GDM1 (cell line): ENCODE measurements around the gene ARHGAP26.

Source experiments
- DNase-seq: peaks from one replicate; lab custom pipeline; 2025; lab: John Stamatoyannopoulos, UW

ARHGAP26 gene

DNA sequence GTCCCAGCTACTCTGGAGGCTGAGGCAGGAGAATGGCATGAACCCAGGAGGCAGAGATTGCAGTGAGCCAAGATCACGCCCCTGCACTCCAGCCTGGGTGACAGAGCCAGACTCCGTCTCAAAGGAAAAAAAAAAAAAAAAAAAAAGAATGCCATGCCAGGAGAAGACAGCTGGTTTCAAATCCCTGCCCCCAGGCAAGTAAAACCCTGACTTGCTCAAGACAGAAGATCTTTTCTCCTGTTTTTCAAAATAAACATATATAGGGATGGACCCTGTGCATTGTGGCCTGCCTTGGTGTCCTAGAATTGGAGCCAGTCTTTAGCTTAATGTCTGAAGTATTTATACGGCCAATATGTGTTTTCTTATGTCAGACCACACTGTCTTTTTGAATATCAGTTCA, 456.2 kb downstream of the ARHGAP26 start:
- no peak for DNase-seq

DNA sequence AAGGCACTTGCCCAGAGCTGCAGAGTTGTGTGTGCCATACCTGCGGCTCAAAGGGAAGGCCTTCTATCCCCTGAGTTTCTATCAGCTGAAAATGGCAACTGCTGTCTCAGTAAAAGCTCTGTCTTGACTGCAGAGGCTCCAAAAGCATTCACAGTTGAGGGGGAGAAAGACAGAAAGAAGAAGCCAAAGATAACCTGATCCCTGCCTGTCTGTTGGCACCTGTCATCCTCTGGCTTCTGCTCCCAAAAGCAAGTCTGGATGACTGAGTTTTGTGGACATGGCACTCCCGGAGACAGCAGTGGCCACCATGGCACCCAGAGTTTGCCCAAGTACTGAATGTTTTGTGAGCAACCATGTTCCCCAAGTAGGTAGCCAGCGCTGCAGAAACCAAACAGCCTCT, 456.7 kb downstream of the ARHGAP26 start:
- DNase-seq: no peak

DNA sequence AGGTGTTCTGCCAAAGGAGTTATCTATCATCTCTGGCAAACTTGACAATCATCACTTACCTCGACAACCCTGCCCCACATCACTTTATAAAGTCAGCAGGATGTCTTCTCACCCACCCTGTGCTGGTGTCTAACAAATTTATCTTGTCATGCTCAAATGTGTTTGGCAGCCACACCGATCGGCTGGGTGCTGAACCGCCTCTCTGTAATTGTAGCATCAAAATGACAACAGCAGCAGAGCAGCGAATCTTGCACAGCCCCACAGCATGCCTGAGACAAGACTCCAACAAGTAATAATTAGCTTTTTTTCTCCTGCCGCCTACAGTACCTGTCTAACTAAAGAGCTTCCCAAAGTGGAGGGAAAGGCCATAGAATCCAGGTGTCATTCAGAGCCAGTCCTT, 457.1 kb downstream of the ARHGAP26 start:
- DNase-seq: no peak

DNA sequence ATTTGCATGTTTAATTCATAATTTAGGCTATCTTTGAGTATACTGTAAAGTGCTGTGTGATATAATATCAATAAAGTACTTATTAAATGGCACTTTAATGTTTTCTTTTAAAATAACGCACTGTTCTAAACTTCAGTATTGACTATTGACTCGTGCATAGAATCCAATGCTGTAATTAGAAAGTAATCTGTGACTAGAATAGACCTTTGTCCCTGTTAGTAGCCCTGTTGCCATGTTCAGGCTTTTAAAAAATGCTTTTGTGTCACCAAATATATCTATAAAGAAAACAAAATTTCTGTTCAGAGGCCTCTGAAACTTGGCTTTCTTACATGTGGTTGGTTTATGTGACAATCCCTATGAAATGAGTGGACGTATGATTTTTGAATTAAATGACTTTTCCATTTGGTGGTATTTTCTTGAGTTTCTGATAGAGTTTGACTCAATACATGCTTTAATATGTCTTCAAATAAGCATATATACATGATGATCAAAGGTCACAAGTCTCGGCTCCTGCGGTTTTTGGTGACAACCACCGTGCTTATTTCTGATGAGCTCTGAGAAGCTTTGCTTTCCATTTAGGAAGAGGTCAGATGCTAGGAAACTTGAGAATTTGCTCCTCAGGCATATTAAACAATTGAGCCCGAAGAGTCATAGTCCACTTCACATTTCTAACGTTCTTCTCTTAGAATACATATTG, 458.6 kb downstream of the ARHGAP26 start:
- no peak for DNase-seq

DNA sequence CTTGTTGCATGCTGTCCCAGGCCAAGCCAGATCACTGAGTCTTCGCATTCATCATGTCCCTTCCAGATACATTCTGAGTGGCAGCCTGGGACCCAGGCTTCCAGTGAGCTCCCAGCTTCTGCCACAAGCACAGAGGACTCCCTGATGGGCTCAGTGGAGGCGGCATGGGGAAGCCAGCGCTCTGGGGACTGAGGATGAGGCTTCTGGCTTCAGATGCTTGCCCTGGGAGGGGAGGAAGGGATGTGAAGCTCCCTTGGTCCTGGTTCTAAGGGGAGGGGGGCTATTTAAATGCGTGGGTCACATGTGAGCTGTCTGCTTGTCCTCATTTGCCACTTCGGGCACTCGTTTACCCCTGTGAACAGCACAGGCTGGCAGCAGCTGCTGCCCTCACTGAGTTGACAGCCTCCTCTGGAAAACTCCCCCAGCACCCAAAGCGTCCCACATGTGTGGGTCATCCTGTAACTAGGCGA, 459.3 kb downstream of the ARHGAP26 start:
- DNase-seq: no peak

DNA sequence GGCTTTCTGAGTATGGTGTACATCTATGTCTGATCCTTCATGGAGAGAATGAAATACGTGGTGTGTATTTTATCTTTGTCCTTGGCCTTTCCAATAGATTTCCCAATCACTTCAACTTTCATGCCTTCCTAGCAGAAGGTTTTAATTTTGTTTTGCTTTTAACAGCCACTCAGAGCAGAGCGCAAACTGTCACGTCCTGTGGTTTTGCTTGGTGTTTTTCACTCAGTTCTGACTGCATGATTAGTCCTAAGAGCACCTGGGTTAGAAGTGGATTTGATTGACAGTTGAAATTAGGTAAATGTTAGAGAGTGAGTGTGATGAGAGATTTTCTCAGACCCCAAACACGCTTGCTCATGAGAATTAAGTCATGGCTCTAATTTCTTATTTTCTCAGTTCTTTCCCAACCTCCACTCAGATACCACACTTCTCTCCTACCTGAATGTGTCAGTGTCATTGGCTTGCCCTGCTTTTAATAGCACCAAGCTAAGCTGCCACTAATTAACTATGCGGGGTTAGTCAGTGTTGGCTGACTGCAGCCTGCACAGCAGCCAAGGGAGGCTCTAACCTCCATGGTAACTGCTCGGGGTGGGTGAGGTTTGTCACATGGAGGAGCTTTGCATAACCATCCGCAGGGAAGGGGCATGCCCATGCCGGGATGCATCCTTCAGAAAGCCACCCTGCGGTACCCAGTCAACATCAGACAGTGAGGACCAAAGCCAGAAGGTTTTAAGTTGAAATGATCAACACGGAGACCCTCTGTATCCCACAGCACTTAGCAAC, 459.9 kb downstream of the ARHGAP26 start:
- DNase-seq: no peak

DNA sequence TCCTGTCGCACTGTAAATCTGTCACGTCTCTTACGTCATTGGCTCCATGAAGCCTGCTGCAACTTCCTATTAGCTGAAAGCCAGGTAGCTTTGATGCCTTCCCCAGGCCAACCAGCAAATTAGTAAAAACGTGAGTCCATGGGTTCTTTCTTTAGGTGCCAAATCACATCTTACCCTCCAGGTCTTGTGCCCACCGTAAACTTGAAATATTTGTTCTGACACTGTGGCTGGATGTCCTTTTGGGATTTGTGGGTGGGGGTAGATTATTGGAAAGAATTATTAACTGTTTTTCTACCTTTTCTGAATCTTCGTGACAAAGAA, 460.5 kb downstream of the ARHGAP26 start:
- no peak for DNase-seq

DNA sequence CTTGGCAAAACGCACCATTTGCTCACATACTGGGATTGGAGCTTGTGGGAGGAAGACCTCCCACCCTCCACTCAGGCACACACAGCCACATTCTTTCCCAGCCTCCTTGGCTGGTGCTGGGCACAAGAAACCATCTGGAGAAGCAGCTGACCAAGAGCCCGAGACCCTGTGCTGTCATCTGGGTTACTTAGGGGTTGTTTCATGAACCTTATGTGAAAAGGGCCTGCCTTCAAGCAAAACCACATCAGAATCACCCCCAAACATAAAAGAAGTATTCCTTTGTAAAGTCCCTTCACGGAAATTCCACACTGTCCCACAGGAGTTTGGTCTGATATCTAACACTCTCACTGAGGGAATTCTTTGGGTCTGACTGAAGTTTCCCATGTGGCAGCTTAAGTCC, 461.2 kb downstream of the ARHGAP26 start:
- DNase-seq: no peak

DNA sequence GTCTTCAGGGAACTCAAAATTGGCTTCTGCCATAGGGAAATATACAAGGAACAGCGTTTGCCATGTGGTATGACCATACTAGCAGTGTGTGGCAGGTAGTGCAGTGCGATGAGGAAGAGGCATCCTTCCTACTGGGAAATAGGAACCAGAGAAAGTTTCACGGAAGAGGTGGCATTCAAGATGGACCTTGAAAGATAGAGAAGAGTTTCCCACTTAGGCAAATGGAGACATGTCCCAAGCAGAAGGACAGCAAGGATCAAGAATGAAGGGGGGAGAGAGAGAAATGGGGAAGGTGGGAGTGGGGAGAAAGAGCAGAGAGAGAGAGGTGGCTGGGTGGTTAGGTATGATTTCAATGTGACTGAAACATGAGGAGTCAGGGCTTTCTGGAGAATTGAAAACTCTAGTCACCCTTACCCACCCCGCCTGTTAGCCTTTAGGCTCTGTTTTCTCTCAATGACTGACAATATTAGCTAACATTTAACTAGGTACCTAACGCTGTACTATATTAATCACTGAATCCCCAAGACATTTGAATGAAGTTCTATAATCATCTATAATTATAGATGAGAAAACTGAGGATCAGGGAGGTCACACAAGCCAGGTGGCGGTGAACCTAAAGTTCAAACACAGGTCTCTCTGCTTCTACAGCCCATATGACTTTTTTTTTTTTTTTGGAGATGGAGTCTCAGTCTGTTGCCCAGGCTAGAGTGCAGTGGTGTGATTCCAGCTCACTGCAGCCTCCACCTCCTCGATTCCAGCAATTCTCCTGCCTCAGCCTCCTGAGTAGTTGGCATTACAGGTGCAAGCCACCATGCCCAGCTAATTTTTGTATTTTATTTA, 462.0 kb downstream of the ARHGAP26 start:
- no peak for DNase-seq

DNA sequence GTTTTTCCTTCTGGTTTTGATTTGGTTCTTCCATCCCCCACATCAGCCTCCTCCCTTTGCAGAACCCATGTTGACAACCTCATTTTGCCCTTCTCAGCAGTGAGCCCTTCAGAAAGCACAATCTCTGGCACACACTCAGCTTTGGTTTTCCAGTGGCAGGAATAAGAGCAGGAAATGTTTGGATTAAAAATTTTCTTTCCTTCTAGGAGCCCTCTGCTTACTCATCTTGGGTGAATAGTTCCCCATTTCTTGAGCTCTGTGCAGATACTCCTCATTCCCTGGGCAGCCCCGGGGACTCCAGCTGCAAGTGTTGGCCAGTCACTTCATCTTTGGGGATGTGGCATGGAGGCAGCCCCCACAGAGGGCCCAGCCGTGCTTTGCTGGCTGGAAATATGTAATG, 462.9 kb downstream of the ARHGAP26 start:
- DNase-seq: no peak

DNA sequence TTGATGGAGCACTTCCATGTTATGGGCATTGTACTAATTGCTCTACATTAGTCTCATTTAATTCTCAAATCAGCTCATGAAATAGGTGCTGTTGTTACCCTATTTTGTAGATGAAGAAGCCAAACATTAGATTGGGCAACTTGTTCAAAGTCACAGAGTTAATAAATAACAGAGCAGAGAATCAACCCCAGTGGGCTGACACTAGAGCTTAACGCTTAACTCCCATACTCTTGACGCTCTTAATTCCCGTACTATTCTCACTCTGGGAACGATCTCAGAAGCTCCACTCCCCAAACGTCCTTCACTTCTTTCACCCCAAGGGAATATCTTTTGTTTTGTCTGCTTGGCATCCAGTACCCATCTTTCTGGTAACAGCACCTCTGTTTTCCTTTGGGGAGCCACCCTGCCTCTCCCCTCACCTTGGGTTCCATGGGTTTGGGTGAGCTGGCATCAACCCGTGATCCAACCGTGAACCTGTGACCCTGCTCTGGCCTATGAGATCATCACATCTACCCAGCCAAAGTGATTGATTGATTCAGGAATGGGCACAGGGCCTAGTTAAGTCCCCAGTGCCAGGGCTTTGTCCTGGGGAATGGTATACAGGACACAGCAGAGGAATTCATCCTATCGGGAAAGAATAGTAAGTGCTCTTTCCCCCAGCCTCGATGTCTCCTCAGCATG, 464.1 kb downstream of the ARHGAP26 start:
- DNase-seq: no peak

DNA sequence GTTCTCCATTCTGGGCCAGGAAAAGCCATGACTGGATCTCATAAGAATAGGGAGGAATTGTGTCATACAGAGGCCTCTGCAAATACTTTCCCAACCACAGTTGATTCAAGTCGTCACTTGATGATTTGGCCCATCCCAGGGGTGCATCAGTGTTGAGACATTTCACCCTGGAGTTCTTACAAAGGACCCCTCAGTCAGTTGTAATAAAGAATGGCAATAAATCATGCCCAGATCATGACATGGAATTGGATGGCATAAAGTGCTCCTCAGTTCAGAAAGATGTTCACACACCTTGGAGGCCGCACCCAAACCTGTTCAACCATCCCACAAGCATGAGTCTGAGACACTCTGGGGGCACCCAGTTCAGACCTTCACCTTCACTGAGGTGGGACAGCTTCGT, 465.2 kb downstream of the ARHGAP26 start:
- no peak for DNase-seq

DNA sequence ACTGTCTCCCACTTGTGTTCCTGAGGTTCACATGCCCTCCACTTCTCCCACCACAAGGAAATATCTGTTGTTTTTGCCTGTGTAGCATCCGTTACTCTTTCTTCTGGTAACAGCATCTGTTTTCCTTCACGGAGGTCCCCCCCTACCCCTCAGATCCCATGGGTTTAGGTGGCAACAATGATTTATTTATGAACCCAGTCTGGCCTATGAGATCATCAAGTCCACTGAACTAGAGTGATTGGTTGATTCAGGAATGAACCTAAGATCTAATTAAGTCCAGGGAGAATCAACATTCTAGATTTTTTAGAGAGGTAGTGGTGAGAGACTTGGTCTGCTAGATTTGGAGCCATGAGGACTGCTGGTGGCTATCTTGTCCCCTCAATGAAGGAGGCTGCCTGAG, 466.5 kb downstream of the ARHGAP26 start:
- no peak for DNase-seq

DNA sequence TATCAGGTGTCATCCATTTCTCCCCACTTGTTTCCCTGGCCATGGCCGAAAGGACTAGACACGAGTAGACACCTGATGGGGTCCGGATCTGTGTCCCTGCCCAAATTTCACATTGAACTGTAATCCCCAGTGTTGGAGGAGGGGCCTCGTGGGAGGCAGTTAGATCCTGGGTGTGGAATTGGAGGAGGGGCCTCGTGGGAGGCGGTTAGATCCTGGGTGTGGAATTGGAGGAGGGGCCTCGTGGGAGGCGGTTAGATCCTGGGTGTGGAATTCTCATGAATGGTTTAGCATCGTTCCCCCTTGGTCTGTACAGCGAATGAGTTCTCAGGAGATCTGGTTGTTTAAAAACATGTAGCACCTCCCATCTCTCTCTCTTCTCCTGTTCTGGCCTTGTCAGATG, 467.5 kb downstream of the ARHGAP26 start:
- DNase-seq: no peak

DNA sequence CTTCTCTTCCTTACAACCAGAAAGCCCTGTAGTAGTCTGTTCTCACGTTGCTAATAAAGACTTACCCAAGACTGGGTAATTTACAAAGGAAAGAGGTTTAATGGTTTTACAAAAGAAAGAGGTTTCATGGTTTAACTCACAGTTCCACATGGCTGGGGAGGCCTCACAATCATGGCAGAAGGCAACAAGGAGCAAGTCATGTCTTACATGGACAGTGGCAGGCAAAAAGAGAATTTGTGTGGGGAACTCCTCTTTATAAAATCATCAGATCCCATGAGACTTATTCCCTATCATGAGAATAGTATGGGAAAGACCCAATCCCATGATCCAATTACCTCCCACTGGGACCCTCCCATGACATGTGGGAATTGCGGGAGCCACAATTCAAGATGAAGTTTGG, 468.4 kb downstream of the ARHGAP26 start:
- DNase-seq: no peak

DNA sequence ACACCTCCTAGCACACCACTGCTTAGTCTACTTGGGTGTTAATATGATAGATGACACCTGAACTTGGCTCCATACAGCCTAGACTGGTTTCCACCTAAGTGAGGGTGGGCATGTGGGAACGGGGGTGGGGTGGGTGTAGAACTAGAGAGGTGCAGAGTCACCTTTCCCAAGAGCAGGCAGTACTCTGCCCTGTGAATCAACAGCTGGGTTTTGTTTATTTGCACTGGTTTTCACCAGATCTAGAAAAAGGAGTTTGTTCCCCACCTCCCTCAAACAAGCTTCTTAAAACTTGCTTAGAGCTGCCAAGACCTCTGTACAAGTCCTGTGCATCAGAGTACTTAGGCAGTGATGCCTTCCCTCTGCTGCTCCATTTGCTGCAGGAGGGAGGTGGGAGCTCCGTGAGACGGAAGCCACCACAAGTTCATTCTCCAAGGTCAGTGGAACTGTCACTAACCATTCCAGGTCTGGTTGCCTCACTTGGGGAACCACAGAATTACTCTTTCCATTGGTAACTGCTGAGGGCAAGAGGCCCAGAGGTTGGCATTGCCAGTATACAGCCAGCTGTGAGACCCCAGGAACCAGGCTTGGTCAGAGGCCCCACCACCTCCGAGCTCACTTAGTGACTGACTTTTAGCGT, 469.8 kb downstream of the ARHGAP26 start:
- DNase-seq: no peak

DNA sequence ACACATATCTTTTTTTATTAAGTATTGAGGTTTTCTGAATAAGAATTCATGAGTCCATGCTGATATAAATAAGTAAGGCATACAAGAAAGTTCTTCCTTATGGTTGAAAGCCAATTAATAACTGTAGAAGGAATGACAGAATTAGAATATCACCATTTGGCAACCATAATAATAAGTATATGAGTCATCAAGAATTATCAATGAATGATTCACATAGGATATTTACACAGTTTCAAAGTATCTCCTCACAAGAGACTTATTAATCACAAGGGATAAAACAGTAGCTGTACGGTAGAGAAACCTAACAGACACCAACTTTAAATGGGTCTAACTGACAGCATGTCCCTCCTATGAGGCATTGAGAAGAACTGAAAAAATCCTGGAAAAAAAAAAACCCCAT, 471.7 kb downstream of the ARHGAP26 start:
- no peak for DNase-seq

DNA sequence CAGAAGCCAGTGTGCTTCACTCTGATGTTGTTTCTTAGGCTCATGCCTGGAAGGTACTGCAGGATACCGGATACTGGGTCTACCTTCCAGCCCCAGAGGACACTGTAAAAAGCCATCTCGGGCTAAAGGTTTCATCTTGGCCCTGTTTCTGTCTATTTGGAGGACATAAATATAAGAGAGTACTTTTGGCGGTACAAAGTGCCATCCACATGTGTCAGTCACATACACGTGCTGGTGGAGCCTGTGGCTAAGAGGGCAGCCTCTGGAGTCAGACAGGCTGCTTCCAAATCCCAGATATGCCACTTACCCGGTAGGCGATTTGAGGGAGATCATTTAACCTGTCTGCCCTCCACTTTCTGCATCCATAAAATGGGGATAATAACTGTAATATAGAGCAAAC, 472.9 kb downstream of the ARHGAP26 start:
- DNase-seq: no peak

DNA sequence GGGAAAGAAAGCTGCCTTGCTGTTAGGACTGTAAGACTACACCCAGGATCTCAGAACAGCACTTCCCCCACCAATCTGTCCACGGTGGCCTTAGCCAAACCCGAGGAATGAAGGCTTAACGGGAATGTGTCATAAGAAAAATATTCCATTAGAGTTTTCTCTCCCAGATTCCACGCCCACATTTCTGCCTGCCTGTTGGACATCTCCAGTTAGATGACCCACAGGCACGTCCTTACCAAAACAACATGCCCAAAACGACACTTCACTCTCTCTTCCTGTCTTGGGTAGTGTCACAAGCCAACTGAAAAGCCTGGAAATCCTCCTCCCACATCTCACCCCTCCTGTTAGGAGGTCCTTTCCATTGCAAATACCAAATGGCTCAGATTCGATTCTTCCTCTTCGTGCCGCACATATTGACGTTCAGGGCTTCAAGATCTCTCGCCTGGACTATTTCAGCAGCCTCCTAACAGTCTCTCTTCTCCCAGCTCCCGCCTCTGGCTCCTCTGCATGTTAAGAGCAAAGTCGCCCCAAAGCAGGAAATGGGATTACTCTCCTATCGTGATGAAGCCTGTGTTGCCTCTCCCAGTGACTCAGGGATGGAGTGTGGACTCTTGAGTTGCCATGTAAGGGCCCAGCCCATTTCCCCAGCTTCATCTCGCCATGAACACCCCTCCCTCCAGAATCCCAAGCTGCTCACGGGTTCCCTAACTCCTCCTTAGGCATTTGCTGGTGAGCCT, 474.0 kb downstream of the ARHGAP26 start:
- no peak for DNase-seq

DNA sequence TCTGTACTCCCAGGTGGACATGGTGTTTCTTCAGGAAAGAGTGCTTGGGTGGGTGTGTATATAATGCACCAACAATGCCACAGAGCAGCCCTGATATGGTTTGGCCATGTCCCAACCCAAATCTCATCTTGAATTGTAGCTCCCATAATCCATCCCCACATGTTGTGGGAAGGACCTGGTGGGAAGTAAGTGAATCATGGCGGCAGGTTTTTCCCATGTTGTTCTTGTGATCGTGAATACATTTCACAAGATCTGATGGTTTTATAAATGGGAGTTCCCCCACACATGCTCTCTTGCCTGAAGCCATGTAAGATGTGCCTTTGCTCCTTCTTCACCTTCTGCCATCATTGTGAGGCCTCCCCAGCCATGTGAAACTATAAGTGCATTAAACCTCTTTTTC, 474.8 kb downstream of the ARHGAP26 start:
- no peak for DNase-seq

DNA sequence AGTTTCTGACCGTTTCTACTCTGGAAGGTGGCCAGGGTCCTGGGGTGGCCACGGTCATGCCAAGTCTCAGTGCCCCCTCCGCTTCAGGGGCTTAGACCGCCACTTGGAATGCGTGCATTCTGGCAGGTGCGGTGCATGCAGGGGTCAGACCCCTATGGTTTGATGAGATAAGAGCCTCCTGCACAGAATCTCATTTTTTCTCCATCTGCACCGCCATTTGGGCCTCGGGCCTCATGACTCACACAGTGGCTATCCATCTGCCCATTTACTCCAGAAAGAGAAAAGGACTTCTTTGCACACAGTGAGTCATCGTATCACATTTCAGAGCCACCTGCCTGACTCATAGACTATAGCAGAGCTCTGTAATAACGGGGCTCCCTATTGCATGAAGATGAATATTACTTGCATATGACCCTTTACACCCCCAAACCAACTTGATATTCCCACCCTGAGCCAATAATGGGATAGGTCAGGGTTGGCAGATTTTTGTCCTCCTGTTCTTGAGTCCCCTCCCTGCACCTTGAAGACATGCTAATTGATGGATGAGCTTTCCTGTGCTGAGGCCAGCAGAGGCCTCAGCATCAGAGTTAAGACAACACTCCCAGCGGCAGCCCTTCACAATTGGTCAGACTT, 475.9 kb downstream of the ARHGAP26 start:
- DNase-seq: no peak
